Cerebellar nuclear complex (tissue), 1 donor: ENCODE results near the gene PRKAG2.

Experiments
- DNase-seq, 2 experiments: peaks; one replicate each; lab custom pipeline; 2025; lab: John Stamatoyannopoulos, UW

The PRKAG2 gene

GRCh38 chr7:151710646-151711434 is 166.1 kb downstream of the PRKAG2 start:
- no peak for DNase-seq

- no peak for DNase-seq
Measured at GRCh38 chr7:151710121-151710640, 166.7 kb downstream of the PRKAG2 start.

DNA sequence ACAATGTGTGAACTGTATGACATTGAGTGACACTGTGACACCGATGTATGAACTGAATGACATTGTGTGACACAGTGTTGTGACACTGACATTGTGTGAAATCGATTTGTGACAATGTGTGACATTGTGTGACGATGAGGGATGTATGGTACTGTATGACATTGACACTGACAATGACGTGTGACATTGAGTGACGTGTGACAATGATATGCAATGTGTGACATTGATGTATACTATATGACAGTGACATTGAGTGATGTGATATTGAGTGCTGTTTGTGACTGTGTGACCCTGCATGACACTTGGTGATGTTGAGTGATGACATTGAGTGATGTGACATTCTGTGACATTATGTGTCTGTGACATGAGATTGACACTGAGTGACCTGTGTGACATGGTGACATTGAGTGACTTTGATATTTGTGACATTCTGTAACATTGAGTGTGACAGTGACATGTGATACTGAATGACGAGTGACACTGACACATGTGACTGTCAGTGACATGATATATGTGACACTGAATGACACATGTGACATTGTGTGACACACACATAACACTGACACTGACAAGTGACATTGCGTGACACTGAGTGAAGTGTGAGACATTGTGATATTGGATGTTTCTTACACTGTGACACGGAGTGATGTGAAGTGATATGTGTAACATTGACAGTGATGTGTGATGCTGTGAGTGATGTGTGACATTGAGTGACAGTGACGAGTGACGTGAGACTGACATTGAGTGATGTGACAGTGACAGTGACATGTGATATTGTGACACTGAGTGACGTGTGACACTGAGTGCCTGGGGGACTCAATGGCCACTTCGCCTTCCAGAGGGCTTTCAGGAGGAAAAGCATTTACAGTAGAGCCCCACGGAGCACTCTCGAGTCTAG is 167.5 kb downstream of the PRKAG2 start:
- DNase-seq: no peak

DNA sequence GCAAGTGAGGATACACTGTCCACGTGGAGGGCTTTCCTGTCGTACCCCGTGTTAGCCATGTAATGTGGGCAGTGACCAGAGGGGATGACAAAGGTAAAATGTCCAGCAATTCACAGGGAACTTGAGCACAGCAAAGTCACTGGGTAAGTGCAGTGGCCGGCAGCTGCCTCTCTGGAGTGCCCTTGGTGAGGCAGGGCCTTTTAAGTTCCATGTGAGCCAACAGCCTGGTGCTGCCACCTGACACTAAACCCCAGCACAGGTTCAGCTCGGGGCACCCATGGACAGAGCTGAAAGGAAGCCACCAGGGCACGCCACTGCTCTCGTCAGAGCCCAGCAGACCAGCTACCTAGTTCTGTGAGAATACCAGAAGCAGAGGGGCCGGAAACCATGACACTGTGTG is 168.3 kb downstream of the PRKAG2 start:
- DNase-seq: no peak

DNA sequence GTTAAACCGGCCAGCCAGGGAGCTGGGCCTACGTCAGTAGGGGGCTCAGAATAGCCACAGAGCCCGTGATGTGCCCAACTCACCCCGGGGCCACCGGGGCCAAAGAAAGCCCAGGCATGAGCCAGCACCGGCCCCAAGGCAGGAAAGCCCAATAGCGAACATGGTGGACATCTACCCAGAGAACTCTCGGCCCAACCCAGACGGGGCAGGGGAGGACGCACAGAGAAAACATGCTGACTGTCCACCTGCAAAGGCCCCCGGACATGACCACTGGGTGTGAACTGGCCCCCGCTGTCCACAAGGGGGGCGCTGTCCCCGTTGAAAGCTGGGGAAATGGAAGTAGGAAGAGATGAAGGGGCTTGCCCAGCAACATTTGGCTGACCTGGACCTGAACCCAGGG is 169.2 kb downstream of the PRKAG2 start:
- no peak for DNase-seq

DNA sequence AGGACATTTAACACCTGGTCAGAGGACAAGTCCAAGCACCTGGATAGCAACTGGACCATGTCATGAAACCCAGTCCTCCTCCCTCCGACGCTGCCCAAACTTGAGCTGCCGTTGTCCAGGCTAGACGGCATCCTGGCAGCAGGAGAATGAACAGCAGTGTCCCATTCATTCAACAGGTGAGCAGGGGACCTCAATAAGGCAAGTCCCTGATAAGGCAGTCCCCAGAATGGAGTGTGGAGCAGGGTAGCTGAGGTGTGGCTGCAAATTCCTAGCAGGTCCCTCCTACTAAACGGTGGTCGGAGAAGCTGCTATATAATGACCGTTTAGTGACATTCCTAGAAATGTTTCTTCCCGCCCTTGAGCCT is 169.8 kb downstream of the PRKAG2 start:
- no peak for DNase-seq

DNA sequence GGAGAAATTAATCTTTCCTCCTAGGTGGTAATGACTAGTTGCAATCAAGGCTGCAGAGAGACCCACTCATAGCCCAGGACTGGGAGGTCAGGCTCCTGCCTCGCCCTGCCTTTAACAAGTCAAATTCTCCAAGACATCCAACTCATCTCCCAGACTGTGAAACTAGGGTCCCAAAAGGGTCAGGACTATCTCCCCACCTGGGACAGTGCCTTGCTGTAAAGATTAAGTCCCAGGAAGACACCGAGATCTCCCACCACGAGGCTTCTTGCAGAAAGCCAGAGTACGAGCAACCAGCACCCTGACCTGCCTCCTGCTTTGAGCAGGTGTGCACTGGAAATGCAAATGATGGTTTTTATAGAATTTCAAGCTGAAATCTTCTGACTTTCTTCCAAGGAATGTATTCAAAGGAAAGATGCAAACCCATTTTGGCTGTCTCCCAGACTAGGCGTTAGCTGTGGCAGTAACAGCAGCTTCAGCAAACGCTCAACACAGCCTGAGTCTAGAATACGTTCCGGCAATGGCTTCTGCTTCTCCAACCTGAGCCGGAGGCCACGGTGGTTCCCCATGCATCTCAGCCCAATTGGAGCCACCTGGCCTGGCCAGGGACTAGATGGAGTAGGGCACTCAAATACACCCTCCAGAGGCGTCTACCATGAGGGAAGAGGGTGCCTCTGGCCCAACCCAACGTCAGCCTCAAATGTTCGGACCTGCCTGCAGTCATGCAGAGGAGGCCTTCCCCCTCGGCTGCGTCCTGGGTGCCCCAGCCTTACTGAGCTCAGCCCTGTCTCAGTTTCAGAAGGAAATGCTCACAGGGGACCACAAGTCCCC is 170.4 kb downstream of the PRKAG2 start:
- DNase-seq: no peak

DNA sequence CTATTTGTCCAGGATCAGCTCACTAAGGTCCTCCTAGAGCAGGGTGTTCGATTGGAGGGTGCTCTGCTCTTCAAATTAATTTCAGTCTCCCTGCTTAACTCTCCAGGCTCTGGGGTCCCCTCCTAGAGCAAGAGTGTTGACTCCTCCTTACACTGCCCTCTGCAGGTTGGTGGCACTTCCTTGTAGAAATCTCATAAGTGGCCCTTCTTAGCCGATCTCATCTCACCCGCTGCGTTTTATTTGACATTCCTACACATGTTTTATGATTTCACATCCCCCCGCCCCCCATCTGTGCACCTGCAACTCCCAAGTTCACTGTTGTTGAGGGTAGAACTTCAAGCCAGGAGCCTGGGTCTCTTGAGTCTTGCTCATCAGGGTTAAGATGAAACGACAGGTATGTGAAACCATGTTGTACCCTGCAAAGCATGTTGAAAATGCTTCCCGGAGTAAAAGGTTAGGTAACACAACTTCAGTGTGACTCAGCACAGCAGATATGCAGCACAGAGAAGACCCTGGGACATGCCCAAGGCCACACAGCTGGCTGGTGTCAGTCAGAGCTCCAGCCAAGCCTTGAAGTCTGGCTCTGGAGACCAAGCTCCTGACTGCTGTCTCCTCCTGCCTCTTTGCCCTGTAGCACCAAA is 171.2 kb downstream of the PRKAG2 start:
- DNase-seq: no peak

DNA sequence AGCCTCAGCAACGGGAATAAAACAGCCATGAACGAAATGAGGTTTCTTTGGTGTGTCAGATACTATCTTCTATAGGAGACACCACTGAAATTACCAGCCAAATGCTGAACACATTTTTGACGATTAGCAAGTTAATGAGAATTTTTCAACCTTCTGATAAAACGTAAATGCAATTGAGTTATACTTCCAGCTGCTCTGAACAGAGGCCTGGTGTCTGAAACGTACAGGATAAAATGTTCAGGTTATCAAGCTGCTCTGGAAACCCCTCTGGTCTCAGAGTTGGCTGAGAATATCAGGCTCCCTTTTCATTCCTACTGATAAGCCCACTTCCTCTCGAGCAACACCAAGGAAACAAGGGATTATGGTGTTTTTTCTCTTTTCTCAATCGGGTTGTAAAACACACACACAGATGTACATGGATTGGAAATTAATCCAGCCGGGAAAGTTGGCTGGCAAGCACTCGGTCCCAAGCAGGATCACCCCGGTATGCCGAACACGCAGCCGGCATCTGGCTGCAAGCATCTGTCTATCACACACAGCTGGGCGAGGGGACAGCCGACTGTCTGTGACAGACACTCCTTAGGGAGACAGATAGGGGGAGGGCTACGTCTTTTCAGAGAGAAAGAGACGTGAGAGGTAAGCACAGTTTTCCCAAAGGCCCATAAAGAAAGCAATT is 171.8 kb downstream of the PRKAG2 start:
- no peak for DNase-seq

DNA sequence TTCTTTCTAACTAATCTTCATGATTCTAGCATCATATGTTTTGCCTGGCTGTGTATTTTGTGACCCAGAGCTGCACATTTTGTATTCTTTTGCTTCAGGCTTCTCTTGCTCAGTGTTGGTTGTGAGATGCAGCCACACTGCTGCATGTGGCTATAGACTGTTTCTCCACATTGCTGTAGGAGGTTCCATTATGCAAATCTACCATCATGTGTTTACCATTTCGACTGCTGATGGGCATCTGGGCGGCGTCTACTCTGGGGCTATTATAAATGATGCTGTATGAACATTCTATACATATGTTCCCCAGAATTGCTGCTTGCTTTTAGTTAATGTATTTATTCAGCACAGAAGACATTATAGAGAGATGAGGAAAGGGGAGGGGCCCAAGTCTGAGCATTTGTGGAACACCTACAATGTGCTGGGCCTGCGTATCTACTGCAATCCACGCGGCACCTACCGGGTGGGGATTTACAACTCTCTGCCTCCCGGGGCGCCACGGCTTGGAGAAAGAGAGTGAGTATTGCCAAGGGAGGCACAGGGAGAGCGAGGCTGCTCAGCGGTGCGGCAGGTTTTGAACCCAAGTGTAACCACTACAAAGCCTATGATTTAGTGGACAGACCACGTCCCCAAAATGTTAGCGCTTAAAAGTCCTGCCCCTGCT is 172.5 kb downstream of the PRKAG2 start:
- no peak for DNase-seq

DNA sequence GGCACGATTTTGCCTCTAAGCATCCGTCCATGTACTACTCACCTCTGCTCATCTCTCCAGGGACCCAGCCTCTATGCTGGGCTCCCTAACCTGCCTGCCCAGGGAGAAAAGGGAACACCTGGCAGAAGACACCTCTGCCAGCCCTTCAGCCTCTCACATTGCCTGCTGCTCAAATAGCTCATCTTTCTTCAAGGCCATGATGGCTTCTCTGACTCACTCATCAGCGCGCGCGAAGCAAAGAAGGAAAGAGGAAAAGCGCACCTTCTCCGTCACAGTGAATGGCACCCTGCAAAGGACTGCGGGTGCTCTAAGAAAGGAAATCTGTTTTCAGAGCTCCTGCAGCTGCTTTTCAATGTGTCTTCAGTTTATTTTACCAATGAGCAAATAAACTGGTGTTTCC is 174.0 kb downstream of the PRKAG2 start:
- no peak for DNase-seq

DNA sequence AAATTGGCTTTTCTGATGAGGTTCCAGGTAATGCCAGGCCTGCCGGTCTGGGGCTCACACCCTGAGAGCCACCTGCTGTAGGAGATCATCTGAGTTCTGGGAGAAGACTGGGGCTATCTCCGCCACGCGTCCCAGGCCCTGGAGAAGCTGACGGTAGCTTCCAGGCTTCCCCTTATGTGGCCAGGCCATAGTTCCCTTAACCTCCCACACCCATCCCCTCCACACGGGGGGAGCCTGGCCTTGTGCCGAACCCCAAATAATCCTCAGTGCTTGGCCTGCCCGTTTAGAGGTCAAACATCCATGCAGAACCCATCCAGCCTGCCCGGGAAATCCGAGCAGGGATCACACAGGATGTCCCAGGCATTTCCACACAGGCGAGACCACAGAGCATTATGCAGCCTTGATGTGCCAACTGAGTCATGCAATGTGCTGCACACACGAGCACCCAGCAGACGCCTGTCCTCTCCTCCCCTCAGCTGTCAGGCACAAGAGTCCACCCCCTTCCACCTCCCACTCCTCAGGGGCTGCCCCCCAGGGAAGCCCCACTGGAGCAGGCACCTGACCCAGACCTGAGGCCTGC is 176.2 kb downstream of the PRKAG2 start:
- DNase-seq: no peak

GRCh38 chr7:151699928-151700319 is 177.0 kb downstream of the PRKAG2 start:
- DNase-seq: no peak

DNA sequence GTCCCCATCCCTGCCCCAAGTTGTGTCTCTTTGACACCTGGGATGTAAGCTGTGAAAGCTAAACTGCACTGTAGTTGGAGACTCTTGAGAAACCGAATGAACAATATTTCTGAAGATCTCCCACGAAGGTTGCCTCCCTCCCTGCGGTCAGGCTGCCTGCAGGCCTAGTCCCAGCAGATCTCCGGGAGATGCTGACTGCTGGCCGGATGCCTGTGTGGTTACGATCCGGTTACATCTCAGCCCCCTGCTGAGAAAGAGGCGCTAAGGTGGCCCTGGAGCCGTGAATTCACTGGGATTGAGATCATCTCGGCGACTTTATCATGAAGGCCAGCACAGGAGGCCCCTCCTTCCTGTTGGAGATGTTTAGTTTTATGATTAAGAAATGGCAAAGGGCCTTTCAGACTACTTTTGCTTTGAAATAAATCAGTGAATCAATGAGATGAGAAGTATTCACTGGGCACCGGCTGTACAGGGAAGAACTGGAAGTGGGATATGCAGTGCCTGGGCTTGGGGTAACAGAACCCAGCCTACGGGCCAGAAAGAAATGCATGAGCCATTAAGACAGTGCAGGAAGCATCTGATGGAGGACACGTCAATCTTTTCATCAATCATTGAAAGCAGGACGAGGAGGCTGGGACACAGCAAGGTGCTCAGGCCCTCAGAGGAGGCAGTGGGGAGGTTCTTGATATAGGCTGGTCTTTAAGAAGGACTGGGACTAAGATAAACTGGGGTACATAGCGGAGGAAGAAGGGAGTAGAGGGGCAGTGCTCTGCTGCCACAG is 177.6 kb downstream of the PRKAG2 start:
- DNase-seq: no peak

GRCh38 chr7:151697942-151698341 is 179.0 kb downstream of the PRKAG2 start:
- DNase-seq: no peak

GRCh38 chr7:151697515-151697895 is 179.4 kb downstream of the PRKAG2 start:
- DNase-seq: no peak

DNA sequence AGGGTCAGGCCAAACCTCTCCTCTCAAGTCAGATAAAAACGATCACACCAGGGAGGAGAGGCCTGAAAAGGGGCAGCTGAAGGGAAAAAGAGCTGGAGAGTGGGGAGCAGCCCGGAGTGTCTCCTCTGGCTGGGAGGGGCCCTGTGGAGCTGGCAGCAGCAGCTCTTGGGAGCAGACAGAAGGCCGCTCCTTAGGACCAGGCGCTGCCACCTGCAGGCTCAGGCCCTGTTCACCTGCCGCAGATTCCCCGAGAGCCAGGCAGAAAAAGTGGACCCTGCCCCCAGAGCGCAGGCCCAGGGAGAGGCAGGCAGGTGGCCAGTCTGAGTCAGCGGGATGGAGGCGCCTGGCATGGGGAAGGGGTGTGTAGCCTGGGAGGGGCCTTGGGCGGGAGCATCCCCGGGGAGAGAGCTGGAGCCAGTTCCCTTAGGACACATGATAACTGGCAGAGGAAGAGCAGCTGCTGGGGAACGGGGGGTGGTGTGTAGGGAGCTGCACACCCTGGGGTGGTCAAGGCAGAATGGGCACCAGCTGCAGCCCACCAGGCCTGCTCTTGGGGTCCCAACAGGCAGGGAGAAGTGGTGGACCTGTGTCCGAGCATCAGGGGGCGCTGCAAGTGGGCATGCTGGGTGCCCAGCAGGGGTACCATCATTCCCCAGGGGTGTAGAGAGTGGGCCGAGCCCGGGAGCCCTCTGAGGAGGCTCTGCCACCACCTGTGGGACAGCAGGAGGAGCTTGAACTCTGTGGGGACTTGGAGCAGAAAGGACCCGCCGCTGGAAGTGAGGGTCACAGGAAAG is 180.0 kb downstream of the PRKAG2 start:
- DNase-seq: no peak

DNA sequence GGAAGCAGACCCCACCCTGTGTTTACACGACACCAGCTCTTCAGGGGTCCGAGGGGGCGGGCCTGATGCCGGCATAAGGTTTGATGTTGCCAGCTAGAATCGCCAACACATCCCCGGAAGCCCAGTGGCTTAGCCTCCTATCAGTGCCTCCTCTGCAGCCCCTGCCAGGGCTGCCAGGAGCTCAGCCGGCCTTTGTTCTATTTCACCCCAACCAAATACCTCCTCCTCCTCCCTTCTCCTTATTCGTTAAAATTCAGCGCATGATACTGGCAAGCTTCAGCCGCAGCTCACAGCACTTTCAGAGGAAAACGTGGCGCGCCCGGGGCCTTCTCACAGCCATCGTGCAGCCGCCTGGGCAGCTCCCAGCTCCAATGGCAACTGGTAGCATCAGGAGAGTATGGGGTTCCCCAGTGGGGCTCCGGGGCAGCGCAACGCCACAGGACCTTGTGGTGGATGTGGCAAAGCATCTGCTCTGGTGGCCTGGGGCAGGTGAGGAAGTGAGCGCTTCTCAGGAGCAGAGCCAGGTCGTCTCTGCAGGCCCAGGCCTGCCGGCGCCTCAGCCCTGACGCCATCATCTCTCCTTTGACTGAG is 180.9 kb downstream of the PRKAG2 start:
- DNase-seq: no peak
